CD4-positive, alpha-beta T cell treated with Interleukin-4 for 1 hour (primary cell): ENCODE measurements around the gene LRRC28.

Source experiments
- DNase-seq, 2 donors: peaks; one replicate each; pipeline ENCODE4 v3.0.0-alpha.2; 2020 to 2022

Gene LRRC28

GRCh38 chr15:99250001-99250400 lies 1.3 kb upstream of the LRRC28 start:
- no peak for DNase-seq

- DNase-seq = no peak
These were observed 806 bp upstream of the LRRC28 start for GRCh38 chr15:99250494-99250856.

GRCh38 chr15:99252326-99252725 lies 1.0 kb downstream of the LRRC28 start:
- no peak for DNase-seq

GRCh38 chr15:99253381-99254090 lies 2.3 kb downstream of the LRRC28 start:
- no peak for DNase-seq

GRCh38 chr15:99257107-99257750 lies 5.9 kb downstream of the LRRC28 start:
- DNase-seq = no peak

GRCh38 chr15:99264125-99264524 lies 12.8 kb downstream of the LRRC28 start:
- DNase-seq = no peak

GRCh38 chr15:99265541-99266070 lies 14.3 kb downstream of the LRRC28 start:
- no peak for DNase-seq

- DNase-seq = no peak
These were observed 16.7 kb downstream of the LRRC28 start for GRCh38 chr15:99267957-99268356.

- DNase-seq = no peak
These were observed 17.1 kb downstream of the LRRC28 start for GRCh38 chr15:99268431-99268830.

- no peak for DNase-seq
These were observed 22.5 kb downstream of the LRRC28 start for GRCh38 chr15:99273801-99274200.

GRCh38 chr15:99275061-99275460 lies 23.8 kb downstream of the LRRC28 start:
- no peak for DNase-seq

GRCh38 chr15:99275525-99276128 lies 24.3 kb downstream of the LRRC28 start:
- no peak for DNase-seq

- DNase-seq = no peak
These were observed 28.0 kb downstream of the LRRC28 start for GRCh38 chr15:99279290-99279689.

GRCh38 chr15:99279827-99280226 lies 28.5 kb downstream of the LRRC28 start:
- no peak for DNase-seq

- DNase-seq = no peak
These were observed 30.8 kb downstream of the LRRC28 start for GRCh38 chr15:99282121-99282520.

GRCh38 chr15:99282586-99282985 lies 31.3 kb downstream of the LRRC28 start:
- no peak for DNase-seq

GRCh38 chr15:99283717-99284116 lies 32.4 kb downstream of the LRRC28 start:
- DNase-seq = no peak

- DNase-seq = no peak
These were observed 40.4 kb downstream of the LRRC28 start for GRCh38 chr15:99291643-99292042.

GRCh38 chr15:99295840-99296239 lies 44.6 kb downstream of the LRRC28 start:
- DNase-seq = no peak

GRCh38 chr15:99296386-99296785 lies 45.1 kb downstream of the LRRC28 start:
- DNase-seq = no peak

- no peak for DNase-seq
These were observed 52.6 kb downstream of the LRRC28 start for GRCh38 chr15:99303907-99304306.

GRCh38 chr15:99305761-99306505 lies 54.7 kb downstream of the LRRC28 start:
- DNase-seq = no peak

GRCh38 chr15:99306694-99307338 lies 55.5 kb downstream of the LRRC28 start:
- no peak for DNase-seq
